ENCODE results near the gene UMAD1.

DNA sequence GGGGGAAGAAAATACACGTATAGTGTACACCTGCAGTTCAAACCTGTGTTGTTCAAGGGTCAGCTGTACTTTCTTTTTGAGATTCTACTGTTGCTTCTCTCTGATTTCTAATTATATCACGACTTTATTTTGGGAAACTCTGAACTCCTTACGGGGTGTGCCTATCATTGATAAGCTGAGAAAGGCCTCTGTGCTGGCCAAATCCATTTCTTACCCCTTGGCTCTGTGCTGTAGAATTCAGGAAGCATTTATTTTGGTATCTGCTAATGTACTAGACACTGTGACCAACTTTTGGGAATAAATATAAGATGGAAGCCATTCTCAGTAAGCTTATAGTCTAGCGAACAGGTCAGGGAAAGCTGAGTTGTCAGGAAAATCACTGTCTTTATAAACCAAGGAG lies 104.7 kb downstream of the UMAD1 start:
- TF ChIP-seq, protein P1, sequence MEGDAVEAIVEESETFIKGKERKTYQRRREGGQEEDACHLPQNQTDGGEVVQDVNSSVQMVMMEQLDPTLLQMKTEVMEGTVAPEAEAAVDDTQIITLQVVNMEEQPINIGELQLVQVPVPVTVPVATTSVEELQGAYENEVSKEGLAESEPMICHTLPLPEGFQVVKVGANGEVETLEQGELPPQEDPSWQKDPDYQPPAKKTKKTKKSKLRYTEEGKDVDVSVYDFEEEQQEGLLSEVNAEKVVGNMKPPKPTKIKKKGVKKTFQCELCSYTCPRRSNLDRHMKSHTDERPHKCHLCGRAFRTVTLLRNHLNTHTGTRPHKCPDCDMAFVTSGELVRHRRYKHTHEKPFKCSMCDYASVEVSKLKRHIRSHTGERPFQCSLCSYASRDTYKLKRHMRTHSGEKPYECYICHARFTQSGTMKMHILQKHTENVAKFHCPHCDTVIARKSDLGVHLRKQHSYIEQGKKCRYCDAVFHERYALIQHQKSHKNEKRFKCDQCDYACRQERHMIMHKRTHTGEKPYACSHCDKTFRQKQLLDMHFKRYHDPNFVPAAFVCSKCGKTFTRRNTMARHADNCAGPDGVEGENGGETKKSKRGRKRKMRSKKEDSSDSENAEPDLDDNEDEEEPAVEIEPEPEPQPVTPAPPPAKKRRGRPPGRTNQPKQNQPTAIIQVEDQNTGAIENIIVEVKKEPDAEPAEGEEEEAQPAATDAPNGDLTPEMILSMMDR (IDR thresholded peaks at IDR 0.05; ENCODE audit: extremely low read depth in 1 of 2, insufficient read depth in 1 of 2, low read depth in 1 of 2, low read length in 2 of 2): no peak
- TF ChIP-seq POLR2AphosphoS5 (IDR thresholded peaks at IDR 0.05; ENCODE audit: insufficient read depth, low read depth, low read length): no peak
- TF ChIP-seq, protein P2, sequence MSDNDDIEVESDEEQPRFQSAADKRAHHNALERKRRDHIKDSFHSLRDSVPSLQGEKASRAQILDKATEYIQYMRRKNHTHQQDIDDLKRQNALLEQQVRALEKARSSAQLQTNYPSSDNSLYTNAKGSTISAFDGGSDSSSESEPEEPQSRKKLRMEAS (IDR thresholded peaks at IDR 0.05; ENCODE audit: insufficient read depth, insufficient read length): no peak
- no peak for TF ChIP-seq MYC (IDR thresholded peaks at IDR 0.05; ENCODE audit: low read depth, low read length)
